Neuronal stem cell (in vitro differentiated cells): ENCODE results near the gene SCNN1B.

Experiments used
- DNase-seq: peaks from one replicate; pipeline ENCODE4 v3.0.0-alpha.2; 2013; ENCODE audit warnings: low spot score
- H2AFZ ChIP-seq: one replicate; pipeline ENCODE4 v1.6.1; 2013; ENCODE audit warnings: mild to moderate bottlenecking, low read length, inconsistent platforms
- H2AK5ac ChIP-seq: 2 replicates; pipeline ENCODE4 v1.6.1; 2013; ENCODE audit warnings: low read depth, mild to moderate bottlenecking, inconsistent platforms, low read length, moderate library complexity, mixed read lengths
- H2BK120ac ChIP-seq: 2 replicates; pipeline ENCODE4 v1.6.1; 2013; ENCODE audit warnings: low read depth, mild to moderate bottlenecking, inconsistent platforms, low read length, moderate library complexity, mixed read lengths
- H2BK12ac ChIP-seq: one replicate; pipeline ENCODE4 v1.6.1; 2013; ENCODE audit warnings: low read length, inconsistent platforms
- H2BK15ac ChIP-seq: 2 replicates; pipeline ENCODE4 v1.6.1; 2013; ENCODE audit warnings: mild to moderate bottlenecking, low read length, inconsistent platforms, mixed read lengths
- H2BK5ac ChIP-seq: one replicate; pipeline ENCODE4 v1.6.1; 2013; ENCODE audit warnings: inconsistent platforms, mild to moderate bottlenecking, low read length, moderate library complexity
- H3K14ac ChIP-seq: one replicate; pipeline ENCODE4 v1.6.1; 2013; ENCODE audit warnings: low read length, inconsistent platforms
- H3K18ac ChIP-seq: 2 replicates; pipeline ENCODE4 v1.6.1; 2013; ENCODE audit warnings: low read length, inconsistent platforms
- H3K23ac ChIP-seq: 2 replicates; pipeline ENCODE4 v1.6.1; 2013; ENCODE audit warnings: low read depth, mild to moderate bottlenecking, mixed read lengths, low read length, inconsistent platforms; ENCODE audit not compliant: poor library complexity
- H3K27ac ChIP-seq: replicated peaks from 3 replicates; pipeline ENCODE4 v1.5.1; 2013; ENCODE audit warnings: low read length, inconsistent platforms
- H3K27me3 ChIP-seq, 3 experiments: 2 replicates each; pipeline ENCODE4 v1.6.1; 2013; ENCODE audit warnings: low read length in 3 of 3, mild to moderate bottlenecking in 2 of 3, inconsistent platforms in 1 of 3, low read depth in 1 of 3, mixed read lengths in 1 of 3, moderate library complexity in 1 of 3; ENCODE audit not compliant: control insufficient read depth in 3 of 3, insufficient read depth in 3 of 3
- H3K36me3 ChIP-seq, 2 donors: replicated peaks in 1 of 2; 2 replicates each; pipeline ENCODE4 v1.6.1; 2013; ENCODE audit warnings: low read length in 2 of 2; ENCODE audit not compliant: control insufficient read depth in 2 of 2, insufficient read depth in 2 of 2
- H3K4ac ChIP-seq: 2 replicates; pipeline ENCODE4 v1.6.1; 2013; ENCODE audit warnings: inconsistent platforms, mild to moderate bottlenecking, low read length, moderate library complexity
- H3K4me1 ChIP-seq, 2 donors: 1 replicate in 1 of 2; 2 replicates in 1 of 2; pipeline ENCODE4 v1.6.1; 2013; ENCODE audit warnings: low read length in 2 of 2, low read depth in 1 of 2; ENCODE audit not compliant: control insufficient read depth in 2 of 2, insufficient read depth in 1 of 2
- H3K4me2 ChIP-seq: one replicate; pipeline ENCODE4 v1.6.1; 2013; ENCODE audit warnings: mild to moderate bottlenecking, low read length, inconsistent platforms; ENCODE audit not compliant: insufficient read depth, poor library complexity, severe bottlenecking
- H3K4me3 ChIP-seq, 2 donors: 2 replicates each; pipeline ENCODE4 v1.5.1; 2013; ENCODE audit warnings: low read length in 2 of 2, mild to moderate bottlenecking in 2 of 2, inconsistent platforms in 1 of 2, moderate library complexity in 1 of 2
- H3K79me1 ChIP-seq: one replicate; pipeline ENCODE4 v1.6.1; 2013; ENCODE audit warnings: low read depth, mild to moderate bottlenecking, inconsistent platforms, low read length, moderate library complexity
- H3K9ac ChIP-seq: one replicate; pipeline ENCODE4 v1.6.1; 2013; ENCODE audit warnings: mild to moderate bottlenecking, low read depth, low read length, inconsistent platforms; ENCODE audit not compliant: poor library complexity
- H3K9me3 ChIP-seq, 2 donors: replicated peaks in 1 of 2; 2 replicates each; pipeline versions ENCODE3 to v1.6.1; 2013; ENCODE audit warnings: low read length in 2 of 2, mild to moderate bottlenecking in 2 of 2, inconsistent platforms in 1 of 2, low read depth in 1 of 2, mixed read lengths in 1 of 2, moderate library complexity in 1 of 2; ENCODE audit not compliant: control insufficient read depth in 2 of 2, insufficient read depth in 1 of 2
- H4K8ac ChIP-seq: one replicate; pipeline ENCODE4 v1.6.1; 2013; ENCODE audit warnings: low read depth, mild to moderate bottlenecking, inconsistent platforms, low read length, moderate library complexity
- H4K91ac ChIP-seq: one replicate; pipeline ENCODE4 v1.6.1; 2013; ENCODE audit warnings: low read length, low read depth, mild to moderate bottlenecking, inconsistent platforms; ENCODE audit not compliant: poor library complexity
- WGBS, 2 donors: extraction: QIAGEN DNeasy Blood & Tissue Kit; methylation state at CpG; one replicate each; pipeline ENCODE4 v1.1.7; 2013; ENCODE audit warnings: missing lambda C conversion rate in 2 of 2, mixed read lengths in 1 of 2; ENCODE audit not compliant: insufficient read length in 2 of 2, insufficient replicate concordance in 1 of 2; ENCODE audit errors: extremely low coverage in 2 of 2; 5-methylcytosine and 5-hydroxymethylcytosine counted together

SCNN1B gene

DNA sequence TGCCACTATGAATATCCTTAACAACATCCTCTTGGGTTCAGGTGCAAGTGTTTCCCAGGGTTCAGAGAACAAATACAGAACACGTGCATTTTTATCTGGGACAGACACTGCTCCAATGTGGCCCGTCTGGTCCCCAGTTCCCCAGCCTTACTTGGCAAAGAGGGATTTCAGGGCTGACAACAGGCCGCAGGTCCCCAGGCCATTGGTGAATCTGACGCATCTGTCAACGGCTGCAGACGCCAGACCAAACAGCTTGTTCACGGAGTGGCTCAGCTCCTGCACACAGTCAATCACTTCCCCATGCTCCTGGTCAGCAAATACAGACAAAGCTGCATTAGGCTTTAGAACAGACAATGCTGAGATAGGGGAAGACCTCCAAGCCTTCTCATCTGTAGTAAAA lies 114.7 kb downstream of the SCNN1B start:
- Histone ChIP-seq H3K23ac (no peak overlapping the region), H2AFZ (no peak overlapping the region), H2AK5ac (no peak overlapping the region), H3K4me2 (no peak overlapping the region), H4K91ac (no peak overlapping the region), H3K79me1 (no peaks in the 10 kb centered on the region), H3K36me3 (peaks cover 9 to 72% of the 10 kb centered on the region in 2 donors), H3K4me1 (no peaks in the 10 kb centered on the region), H2BK15ac (no peak overlapping the region), H3K27me3 (no peaks in the 10 kb centered on the region), H2BK120ac (no peak overlapping the region), H2BK12ac (no peak overlapping the region), H3K4me3 (no peak overlapping the region), H3K9me3 (no peaks in the 10 kb centered on the region), H3K18ac (no peak overlapping the region), H3K4ac (no peak overlapping the region), H4K8ac (no peak overlapping the region), H3K27ac (no peak overlapping the region), H3K14ac (peak overlapping the region; percentile 31), H3K9ac (no peak overlapping the region), H2BK5ac (no peak overlapping the region)
- WGBS, 2 donors = no CpG with 5 or more reads among the region's 7 CpGs
- DNase-seq = no peak

DNA sequence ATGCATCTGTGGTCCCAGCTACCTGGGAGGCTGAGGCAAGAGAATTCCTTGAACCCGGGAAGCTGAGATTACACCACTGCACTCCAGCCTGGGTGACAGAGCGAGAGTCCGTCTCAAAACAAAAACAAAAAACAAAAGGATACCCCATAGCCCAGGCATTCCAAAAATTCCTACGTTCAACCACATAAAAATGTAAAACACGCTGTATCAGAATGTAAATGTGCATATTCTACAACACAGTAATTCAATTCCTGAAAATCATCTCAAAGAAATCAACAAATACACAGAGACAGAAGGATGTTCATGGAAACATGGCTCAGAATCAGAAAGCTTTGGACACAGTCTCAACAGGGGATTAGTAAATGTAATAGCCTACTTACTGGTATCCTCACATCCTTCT lies 117.9 kb downstream of the SCNN1B start:
- no peak for DNase-seq
- Histone ChIP-seq H3K14ac (no peak overlapping the region), H3K4ac (no peak overlapping the region), H3K27me3 (no peaks in the 10 kb centered on the region), H4K8ac (no peak overlapping the region), H2AFZ (no peak overlapping the region), H2BK15ac (no peak overlapping the region), H3K4me3 (no peak overlapping the region), H3K27ac (no peak overlapping the region), H3K36me3 (peaks cover 10 to 59% of the 10 kb centered on the region in 2 donors), H2BK5ac (no peak overlapping the region), H2BK120ac (no peak overlapping the region), H3K9me3 (no peaks in the 10 kb centered on the region), H3K9ac (no peak overlapping the region), H3K79me1 (no peaks in the 10 kb centered on the region), H3K18ac (no peak overlapping the region), H2BK12ac (no peak overlapping the region), H3K4me1 (peaks cover 0 to 1% of the 10 kb centered on the region in 2 donors), H4K91ac (no peak overlapping the region), H3K23ac (no peak overlapping the region), H2AK5ac (no peak overlapping the region), H3K4me2 (no peak overlapping the region)
- no CpG with 5 or more reads among the region's 5 CpGs for WGBS, 2 donors

DNA sequence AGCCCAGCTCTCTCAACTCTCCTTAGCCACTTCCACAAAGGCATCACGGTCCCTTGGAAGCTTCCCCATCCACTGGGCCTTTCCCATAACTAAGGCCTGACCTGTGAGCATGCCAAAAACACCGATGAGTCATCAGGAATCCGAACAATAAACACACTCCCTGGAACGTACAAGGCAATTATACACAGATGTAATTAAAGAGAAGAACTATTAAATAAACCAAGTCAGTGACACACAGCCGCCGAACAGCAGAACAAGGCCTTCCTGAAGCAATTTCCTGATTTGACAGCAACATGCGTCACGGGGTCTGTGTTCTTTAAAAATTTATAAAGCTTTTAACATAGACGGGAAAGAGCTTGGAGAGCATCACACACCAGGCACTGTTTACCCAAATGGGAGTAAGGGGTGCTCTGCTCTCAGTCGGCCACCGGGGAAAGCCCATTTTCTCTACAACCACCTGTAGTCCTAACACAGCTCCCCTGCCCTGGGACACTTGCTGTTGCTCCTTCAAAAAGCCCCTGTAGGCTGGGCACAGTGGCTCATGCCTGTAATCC lies 121.5 kb downstream of the SCNN1B start:
- no peak overlapping the region for H2BK12ac ChIP-seq
- H4K8ac ChIP-seq = peak overlapping the region; percentile 86
- no peak overlapping the region for H3K9ac ChIP-seq
- H3K27ac ChIP-seq = no peak overlapping the region
- no peak overlapping the region for H2BK5ac ChIP-seq
- no peak overlapping the region for H3K4ac ChIP-seq
- H2AFZ ChIP-seq = no peak overlapping the region
- H2BK15ac ChIP-seq = no peak overlapping the region
- no peak overlapping the region for H3K4me2 ChIP-seq
- no peak for DNase-seq
- no peaks in the 10 kb centered on the region for H3K9me3 ChIP-seq
- H3K27me3 ChIP-seq = no peaks in the 10 kb centered on the region
- no peaks in the 10 kb centered on the region for H3K79me1 ChIP-seq
- H4K91ac ChIP-seq = no peak overlapping the region
- peaks cover 0 to 1% of the 10 kb centered on the region in 2 donors for H3K4me1 ChIP-seq
- no peak overlapping the region for H2AK5ac ChIP-seq
- H3K18ac ChIP-seq = no peak overlapping the region
- H2BK120ac ChIP-seq = no peak overlapping the region
- H3K36me3 ChIP-seq = peaks cover 3 to 29% of the 10 kb centered on the region in 2 donors
- no CpG with 5 or more reads among the region's 11 CpGs for WGBS, 2 donors
- H3K4me3 ChIP-seq = no peak overlapping the region
- no peak overlapping the region for H3K14ac ChIP-seq
- H3K23ac ChIP-seq = no peak overlapping the region

DNA sequence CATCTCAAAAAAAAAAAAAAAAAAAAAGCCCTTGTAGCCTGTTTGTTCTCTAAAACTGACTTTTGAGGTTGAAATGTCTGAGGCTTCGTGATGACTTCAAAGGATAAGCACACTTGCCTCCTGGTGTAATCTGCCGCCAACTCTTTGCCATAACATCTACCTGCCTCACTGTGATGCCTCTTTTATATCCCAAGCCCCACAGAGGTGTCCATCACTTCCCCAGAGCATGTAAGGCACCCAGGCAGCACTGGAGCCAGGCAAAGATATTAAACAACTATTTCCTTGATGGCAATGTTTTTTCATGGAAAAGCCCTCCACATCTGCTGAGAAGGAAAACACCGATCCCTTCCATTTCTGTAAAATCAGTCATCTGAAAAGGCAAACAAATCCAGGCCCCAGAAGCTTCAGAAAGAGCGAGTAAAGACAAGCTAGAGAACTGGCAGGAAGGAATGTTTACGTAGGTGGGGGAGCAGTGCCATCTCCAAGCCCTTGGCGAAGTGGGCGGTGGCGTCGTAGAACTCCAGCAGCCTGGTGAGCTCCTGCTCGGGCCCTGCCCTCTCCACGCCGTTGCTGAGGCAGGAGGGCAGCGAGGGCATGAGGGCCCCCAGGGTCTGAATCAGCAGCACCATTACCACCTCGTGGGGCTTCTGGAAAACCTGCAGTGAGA lies 122.3 kb downstream of the SCNN1B start:
- no peak overlapping the region for H3K14ac ChIP-seq
- H4K8ac ChIP-seq = no peak overlapping the region
- H3K4me2 ChIP-seq = no peak overlapping the region
- no peaks in the 10 kb centered on the region for H3K79me1 ChIP-seq
- no peaks in the 10 kb centered on the region for H3K9me3 ChIP-seq
- H3K23ac ChIP-seq = no peak overlapping the region
- H2BK15ac ChIP-seq = no peak overlapping the region
- peaks cover 3 to 31% of the 10 kb centered on the region in 2 donors for H3K36me3 ChIP-seq
- H3K18ac ChIP-seq = no peak overlapping the region
- H3K4ac ChIP-seq = no peak overlapping the region
- H3K27me3 ChIP-seq = no peaks in the 10 kb centered on the region
- no peak for DNase-seq
- no CpG with 5 or more reads among the region's 14 CpGs for WGBS, 2 donors
- peak overlapping the region in 1 of 2 donors; percentile 20 for H3K4me3 ChIP-seq
- H2BK12ac ChIP-seq = no peak overlapping the region
- H2BK120ac ChIP-seq = no peak overlapping the region
- no peak overlapping the region for H4K91ac ChIP-seq
- H2AFZ ChIP-seq = no peak overlapping the region
- no peak overlapping the region for H3K9ac ChIP-seq
- H3K4me1 ChIP-seq = peaks cover 0 to 1% of the 10 kb centered on the region in 2 donors
- H2AK5ac ChIP-seq = no peak overlapping the region
- no peak overlapping the region for H3K27ac ChIP-seq
- no peak overlapping the region for H2BK5ac ChIP-seq
